Liver (tissue), 3 donors: ENCODE results near the gene MALRD1.

Source experiments
- NR2F2 ChIP-seq: IDR thresholded peaks from 2 replicates; pipeline ENCODE4 v1.6.1; 2016; ENCODE audit warnings: antibody characterized with exemption
- TF ChIP-seq, protein P1 (sequence below): fragments of 150-350 bp; IDR thresholded peaks from 2 replicates; pipeline ENCODE4 v1.5.1; 2017; ENCODE audit warnings: improper control_type of control experiment, low read depth, low read length; ENCODE audit not compliant: missing input control
- TF ChIP-seq, protein P2 (sequence below): IDR thresholded peaks from 2 replicates; pipeline ENCODE4 v1.6.1; 2016; ENCODE audit warnings: antibody characterized with exemption, mild to moderate bottlenecking
- donor health status: healthy.
- donor health status: healthy.

GRCh38 chr10:19616966-19617365 is 568.4 kb downstream of the MALRD1 start:
- TF ChIP-seq, protein P1, sequence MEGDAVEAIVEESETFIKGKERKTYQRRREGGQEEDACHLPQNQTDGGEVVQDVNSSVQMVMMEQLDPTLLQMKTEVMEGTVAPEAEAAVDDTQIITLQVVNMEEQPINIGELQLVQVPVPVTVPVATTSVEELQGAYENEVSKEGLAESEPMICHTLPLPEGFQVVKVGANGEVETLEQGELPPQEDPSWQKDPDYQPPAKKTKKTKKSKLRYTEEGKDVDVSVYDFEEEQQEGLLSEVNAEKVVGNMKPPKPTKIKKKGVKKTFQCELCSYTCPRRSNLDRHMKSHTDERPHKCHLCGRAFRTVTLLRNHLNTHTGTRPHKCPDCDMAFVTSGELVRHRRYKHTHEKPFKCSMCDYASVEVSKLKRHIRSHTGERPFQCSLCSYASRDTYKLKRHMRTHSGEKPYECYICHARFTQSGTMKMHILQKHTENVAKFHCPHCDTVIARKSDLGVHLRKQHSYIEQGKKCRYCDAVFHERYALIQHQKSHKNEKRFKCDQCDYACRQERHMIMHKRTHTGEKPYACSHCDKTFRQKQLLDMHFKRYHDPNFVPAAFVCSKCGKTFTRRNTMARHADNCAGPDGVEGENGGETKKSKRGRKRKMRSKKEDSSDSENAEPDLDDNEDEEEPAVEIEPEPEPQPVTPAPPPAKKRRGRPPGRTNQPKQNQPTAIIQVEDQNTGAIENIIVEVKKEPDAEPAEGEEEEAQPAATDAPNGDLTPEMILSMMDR: no peak
- TF ChIP-seq NR2F2: no peak
- TF ChIP-seq, protein P2, sequence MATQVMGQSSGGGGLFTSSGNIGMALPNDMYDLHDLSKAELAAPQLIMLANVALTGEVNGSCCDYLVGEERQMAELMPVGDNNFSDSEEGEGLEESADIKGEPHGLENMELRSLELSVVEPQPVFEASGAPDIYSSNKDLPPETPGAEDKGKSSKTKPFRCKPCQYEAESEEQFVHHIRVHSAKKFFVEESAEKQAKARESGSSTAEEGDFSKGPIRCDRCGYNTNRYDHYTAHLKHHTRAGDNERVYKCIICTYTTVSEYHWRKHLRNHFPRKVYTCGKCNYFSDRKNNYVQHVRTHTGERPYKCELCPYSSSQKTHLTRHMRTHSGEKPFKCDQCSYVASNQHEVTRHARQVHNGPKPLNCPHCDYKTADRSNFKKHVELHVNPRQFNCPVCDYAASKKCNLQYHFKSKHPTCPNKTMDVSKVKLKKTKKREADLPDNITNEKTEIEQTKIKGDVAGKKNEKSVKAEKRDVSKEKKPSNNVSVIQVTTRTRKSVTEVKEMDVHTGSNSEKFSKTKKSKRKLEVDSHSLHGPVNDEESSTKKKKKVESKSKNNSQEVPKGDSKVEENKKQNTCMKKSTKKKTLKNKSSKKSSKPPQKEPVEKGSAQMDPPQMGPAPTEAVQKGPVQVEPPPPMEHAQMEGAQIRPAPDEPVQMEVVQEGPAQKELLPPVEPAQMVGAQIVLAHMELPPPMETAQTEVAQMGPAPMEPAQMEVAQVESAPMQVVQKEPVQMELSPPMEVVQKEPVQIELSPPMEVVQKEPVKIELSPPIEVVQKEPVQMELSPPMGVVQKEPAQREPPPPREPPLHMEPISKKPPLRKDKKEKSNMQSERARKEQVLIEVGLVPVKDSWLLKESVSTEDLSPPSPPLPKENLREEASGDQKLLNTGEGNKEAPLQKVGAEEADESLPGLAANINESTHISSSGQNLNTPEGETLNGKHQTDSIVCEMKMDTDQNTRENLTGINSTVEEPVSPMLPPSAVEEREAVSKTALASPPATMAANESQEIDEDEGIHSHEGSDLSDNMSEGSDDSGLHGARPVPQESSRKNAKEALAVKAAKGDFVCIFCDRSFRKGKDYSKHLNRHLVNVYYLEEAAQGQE: no peak
